ENCODE data around the gene PHLPP1. TPM values are rescaled to one million over a fixed set of nuclear protein-coding genes. Genes with fewer than 3 reads are reported as not detected.

Gene PHLPP1
- total RNA-seq, 4 donors from 2014 or later: 5.5 to 9.7 (median 8.0) TPM

DNA sequence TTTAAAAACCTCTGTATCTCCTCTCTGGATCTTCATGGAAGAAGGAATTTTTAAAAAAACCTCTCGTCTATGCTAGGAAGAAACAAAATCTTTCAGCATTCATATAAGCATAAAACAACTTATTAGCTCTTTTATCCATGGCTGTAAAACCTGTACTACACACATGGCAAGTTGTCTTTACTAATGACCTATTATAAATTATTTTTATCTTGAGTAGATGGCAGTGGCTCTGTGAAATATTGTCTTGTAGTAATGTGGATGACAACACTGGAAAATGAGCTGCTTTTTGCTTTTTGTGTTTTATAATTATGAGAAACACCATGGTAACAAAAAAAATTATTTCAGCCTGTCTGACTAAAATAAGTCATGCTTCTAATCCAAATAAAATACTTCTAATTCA is 18.9 kb downstream of the PHLPP1 start:
- H3K4me3 ChIP-seq: no peak overlapping the region
- DNase-seq (no peak), ATAC-seq (no peak)
- in situ Hi-C loops (cut with MboI; ENCODE audit: low sequenced_read_pairs in 4 of 4) (no loop called here), intact Hi-C loops (cut with DNase I; ENCODE audit: low total_unique reads) (no loop called here)
- no peak overlapping the region for H3K27ac ChIP-seq
- no peaks in the 10 kb centered on the region for H3K27me3 ChIP-seq
- H3K36me3 ChIP-seq: no peaks in the 10 kb centered on the region
- TF ChIP-seq POLR2A (IDR thresholded peaks at IDR 0.05) (no peak), CTCF (IDR thresholded peaks at IDR 0.05 in 4 of 5, conservative IDR thresholded peaks at IDR 0.05 in 1 of 5) (no peak)
- no peaks in the 10 kb centered on the region for H3K9me3 ChIP-seq
- peaks cover 0 to 4% of the 10 kb centered on the region in 2 donors for H3K4me1 ChIP-seq

- H3K9me3 ChIP-seq: no peaks in the 10 kb centered on the region
- intact Hi-C loops (cut with DNase I; ENCODE audit: low total_unique reads): no loop called here
- H3K27ac ChIP-seq: no peak overlapping the region
- no peak for ATAC-seq
- TF ChIP-seq CTCF (IDR thresholded peaks at IDR 0.05 in 4 of 5, conservative IDR thresholded peaks at IDR 0.05 in 1 of 5): no peak
- TF ChIP-seq POLR2A (IDR thresholded peaks at IDR 0.05): no peak
- H3K4me3 ChIP-seq: no peak overlapping the region
- no peaks in the 10 kb centered on the region for H3K27me3 ChIP-seq
- no peaks in the 10 kb centered on the region for H3K36me3 ChIP-seq
- peaks cover 3 to 8% of the 10 kb centered on the region in 2 donors for H3K4me1 ChIP-seq
- in situ Hi-C loops (cut with MboI; ENCODE audit: low sequenced_read_pairs in 4 of 4): no loop called here
- DNase-seq: no peak
These were observed 20.0 kb downstream of the PHLPP1 start for GRCh38 chr18:62735387-62735786.

DNA sequence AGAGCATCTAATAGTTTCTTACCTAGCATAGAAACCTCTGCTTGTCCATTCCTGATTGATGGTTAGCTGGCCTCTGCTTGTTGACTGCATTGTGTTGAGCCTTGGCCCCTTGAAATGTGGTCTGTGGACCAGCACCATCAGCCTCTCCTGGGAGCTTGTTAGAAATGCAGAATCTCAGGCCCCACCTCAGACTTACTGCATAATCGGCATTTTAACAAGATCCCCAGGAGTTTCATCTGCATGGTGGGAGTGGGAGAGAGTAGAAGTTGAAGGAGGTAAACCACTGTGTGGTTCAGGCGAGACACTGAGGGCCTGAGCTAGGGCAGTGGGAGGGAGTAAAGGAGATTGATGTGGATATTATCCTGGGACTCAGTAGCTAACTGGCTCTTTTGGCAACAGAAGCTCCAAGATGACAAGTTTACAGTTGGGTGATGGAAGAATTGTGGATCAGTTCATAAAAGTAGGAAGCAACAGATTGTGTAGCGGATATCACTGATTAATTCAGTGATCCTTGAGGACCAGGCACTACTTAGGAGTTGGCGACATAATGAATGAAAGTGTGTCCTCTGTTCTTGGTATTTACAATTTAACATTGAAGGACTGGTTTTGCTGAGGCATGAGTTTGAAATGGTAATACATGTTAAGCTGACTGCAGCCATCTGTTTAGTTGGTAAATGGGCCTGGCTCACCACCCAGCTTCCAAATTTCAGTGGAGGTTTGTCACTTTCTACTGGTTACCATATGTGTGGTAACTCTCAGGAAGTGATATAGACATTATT is 20.9 kb downstream of the PHLPP1 start:
- intact Hi-C loops (cut with DNase I; ENCODE audit: low total_unique reads): no loop called here
- TF ChIP-seq POLR2A (IDR thresholded peaks at IDR 0.05): no peak
- Histone ChIP-seq H3K36me3 (no peaks in the 10 kb centered on the region), H3K4me3 (no peak overlapping the region), H3K4me1 (peaks cover 11 to 17% of the 10 kb centered on the region in 2 donors), H3K27me3 (no peaks in the 10 kb centered on the region), H3K9me3 (no peaks in the 10 kb centered on the region), H3K27ac (no peak overlapping the region)
- DNase-seq (no peak), ATAC-seq (no peak)
- in situ Hi-C loops (cut with MboI; ENCODE audit: low sequenced_read_pairs in 4 of 4): no loop called here

DNA sequence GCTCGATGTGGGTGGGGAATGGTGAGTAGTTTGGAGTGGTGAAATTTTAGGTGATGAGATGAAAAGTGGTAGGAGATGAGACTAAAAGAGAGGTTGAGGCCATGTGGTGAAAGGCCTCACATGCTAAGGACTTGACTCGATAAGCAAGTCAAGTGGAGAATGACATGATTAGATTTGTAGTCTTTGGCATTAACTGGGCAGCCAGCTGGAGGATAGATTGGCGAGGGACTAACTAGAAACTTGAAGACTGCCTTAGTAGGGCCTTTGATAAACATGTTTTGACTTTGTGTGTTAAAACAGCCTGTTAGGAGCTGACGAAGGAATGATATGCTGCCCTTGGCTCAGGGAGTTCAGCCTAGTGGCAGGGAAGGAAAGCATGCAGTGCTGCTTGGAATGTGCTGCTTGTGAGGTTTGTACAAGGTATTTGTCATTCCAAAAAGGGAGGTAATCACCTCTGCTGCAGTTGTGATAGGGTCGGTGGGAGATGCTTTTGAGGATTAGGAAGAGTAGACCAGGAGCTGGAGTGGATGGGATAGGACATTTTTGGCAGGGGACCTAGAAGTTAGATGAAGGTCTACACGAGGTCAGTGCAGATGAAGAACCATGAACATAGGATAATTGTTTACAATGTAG is 22.0 kb downstream of the PHLPP1 start:
- in situ Hi-C loops (cut with MboI; ENCODE audit: low sequenced_read_pairs in 4 of 4): no loop called here
- DNase-seq: no peak
- peaks cover 16 to 23% of the 10 kb centered on the region in 2 donors for H3K4me1 ChIP-seq
- H3K27me3 ChIP-seq: no peaks in the 10 kb centered on the region
- H3K9me3 ChIP-seq: no peaks in the 10 kb centered on the region
- no peak for ATAC-seq
- H3K36me3 ChIP-seq: no peaks in the 10 kb centered on the region
- no peak overlapping the region for H3K4me3 ChIP-seq
- no peak for TF ChIP-seq POLR2A (IDR thresholded peaks at IDR 0.05)
- no peak for TF ChIP-seq CTCF (IDR thresholded peaks at IDR 0.05 in 4 of 5, conservative IDR thresholded peaks at IDR 0.05 in 1 of 5)
- intact Hi-C loops (cut with DNase I; ENCODE audit: low total_unique reads): no loop called here
- no peak overlapping the region for H3K27ac ChIP-seq

DNA sequence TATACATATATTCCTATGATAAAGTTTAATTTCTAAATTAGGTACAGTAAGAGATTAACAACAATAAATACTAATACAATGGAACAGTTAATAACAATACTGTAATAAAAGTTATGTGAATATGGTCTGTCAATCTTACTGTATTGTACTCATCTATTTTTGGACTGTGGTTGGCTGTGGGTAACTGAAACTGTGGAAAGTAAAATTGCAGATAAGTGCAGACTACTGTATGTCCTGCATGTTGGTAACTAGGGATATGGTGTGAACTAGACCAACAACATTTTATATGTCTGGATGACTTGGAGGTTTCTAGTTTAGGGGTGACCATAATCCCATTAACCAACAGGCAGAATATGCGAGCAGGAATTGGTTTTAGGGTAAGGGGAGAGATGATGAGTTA is 23.3 kb downstream of the PHLPP1 start:
- intact Hi-C loops (cut with DNase I; ENCODE audit: low total_unique reads) (no loop called here), in situ Hi-C loops (cut with MboI; ENCODE audit: low sequenced_read_pairs in 4 of 4) (no loop called here)
- DNase-seq (no peak), ATAC-seq (no peak)
- Histone ChIP-seq H3K36me3 (no peaks in the 10 kb centered on the region), H3K4me3 (no peak overlapping the region), H3K4me1 (peaks cover 16 to 29% of the 10 kb centered on the region in 2 donors), H3K9me3 (no peaks in the 10 kb centered on the region), H3K27ac (no peak overlapping the region), H3K27me3 (no peaks in the 10 kb centered on the region)
- TF ChIP-seq POLR2A (IDR thresholded peaks at IDR 0.05): no peak
- TF ChIP-seq CTCF (IDR thresholded peaks at IDR 0.05 in 4 of 5, conservative IDR thresholded peaks at IDR 0.05 in 1 of 5): no peak

All from gastrocnemius medialis (tissue), 4 donors.